ENCODE measurements around the gene PLPP3. TPM values are rescaled to one million over a fixed set of nuclear protein-coding genes. Genes with fewer than 3 reads are reported as not detected.
A peak's percentile ranks its signal among the peaks of the same experiment; 100 is the strongest.

The PLPP3 gene
- total and polyA plus RNA-seq, 9 of the 15 experiments (the other 6 are each of a cell fraction or from before 2014, with no cell fraction given): 0.07 to 0.54 (median 0.20) TPM

GRCh38 chr1:56515898-56516538, 63.3 kb downstream of the PLPP3 start (continued):
- TF ChIP-seq HMGXB4 (CRISPR knock-in tag; IDR thresholded peaks at IDR 0.05) (no peak), CEBPG (CRISPR knock-in tag; IDR thresholded peaks at IDR 0.05) (no peak), CEBPG (tag; conservative IDR thresholded peaks at IDR 0.05 in 1 of 2, IDR thresholded peaks at IDR 0.05 in 1 of 2) (peak; percentile 87 to 90)

- H3K9me1 ChIP-seq (ENCODE audit: control insufficient read depth, insufficient read depth, low read length): no peaks in the 10 kb centered on the region
- in situ Hi-C loops (cut with MboI) (no loop called here), intact Hi-C loops (cut with micrococcal nuclease) (no loop called here)
- ChIA-PET POLR2A (no interaction called here), CTCF (ENCODE audit: low intra/inter-chr PET ratio) (no interaction called here)
- H3K9me3 ChIP-seq (replicated peaks; ENCODE audit: control insufficient read depth, insufficient read depth, low read depth, low read length): no peaks in the 10 kb centered on the region
- no peak overlapping the region for H2AFZ ChIP-seq (ENCODE audit: low read depth, low read length)
- H3K79me2 ChIP-seq (ENCODE audit: control insufficient read depth, insufficient read depth, low read length): no peaks in the 10 kb centered on the region
- no peak for DNase-seq (ENCODE audit: extremely low read depth in 1 of 4, low spot score in 3 of 4)
- no peaks in the 10 kb centered on the region for H3K27me3 ChIP-seq (ENCODE audit: control insufficient read depth in 2 of 2, insufficient read depth in 2 of 2, low read length in 2 of 2)
- H3K4me1 ChIP-seq (replicated peaks in 1 of 2; ENCODE audit: control insufficient read depth in 2 of 2, insufficient read depth in 2 of 2, low read length in 2 of 2): peaks cover 15 to 50% of the 10 kb centered on the region in 2 experiments
- no peaks in the 10 kb centered on the region for H4K20me1 ChIP-seq (replicated peaks; ENCODE audit: control insufficient read depth, insufficient read depth, low read length)
- ATAC-seq: no peak
- TF ChIP-seq HDAC2 (IDR thresholded peaks at IDR 0.05) (no peak), TEAD1 (CRISPR knock-in tag; IDR thresholded peaks at IDR 0.05) (no peak), ZNF707 (CRISPR knock-in tag; conservative IDR thresholded peaks at IDR 0.05) (no peak), CHD1 (IDR thresholded peaks at IDR 0.05; ENCODE audit: low read length) (no peak)
- no peak overlapping the region for H3K4me2 ChIP-seq (ENCODE audit: insufficient read depth, low read length)
- 73% methylated on average over 7 of the region's 8 CpGs for WGBS (ENCODE audit: insufficient coverage, low coverage, missing lambda C conversion rate)
- FAIRE-seq: no peak
- no peak overlapping the region for H3K9ac ChIP-seq (ENCODE audit: insufficient read depth in 1 of 2, low read depth in 2 of 2, low read length in 2 of 2)
- no peaks in the 10 kb centered on the region for H3K36me3 ChIP-seq (ENCODE audit: control insufficient read depth, insufficient read depth, low read length)
- H3K4me3 ChIP-seq: no peak overlapping the region
- no TSS peak for BruUV-seq (replicated peaks)
- H3K27ac ChIP-seq (ENCODE audit: extremely low read depth, low read depth, low read length): no peak overlapping the region
Observed at GRCh38 chr1:56512724-56513494, 66.5 kb downstream of the PLPP3 start.
